Neuronal stem cell (in vitro differentiated cells): ENCODE results near the gene MSH2.

Source experiments
- DNase-seq: peaks from one replicate; pipeline ENCODE4 v3.0.0-alpha.2; 2013; ENCODE audit warnings: low spot score
- H2AFZ ChIP-seq: one replicate; pipeline ENCODE4 v1.6.1; 2013; ENCODE audit warnings: mild to moderate bottlenecking, low read length, inconsistent platforms
- H2AK5ac ChIP-seq: 2 replicates; pipeline ENCODE4 v1.6.1; 2013; ENCODE audit warnings: low read depth, mild to moderate bottlenecking, inconsistent platforms, low read length, moderate library complexity, mixed read lengths
- H2BK120ac ChIP-seq: 2 replicates; pipeline ENCODE4 v1.6.1; 2013; ENCODE audit warnings: low read depth, mild to moderate bottlenecking, inconsistent platforms, low read length, moderate library complexity, mixed read lengths
- H2BK12ac ChIP-seq: one replicate; pipeline ENCODE4 v1.6.1; 2013; ENCODE audit warnings: low read length, inconsistent platforms
- H2BK15ac ChIP-seq: 2 replicates; pipeline ENCODE4 v1.6.1; 2013; ENCODE audit warnings: mild to moderate bottlenecking, low read length, inconsistent platforms, mixed read lengths
- H2BK5ac ChIP-seq: one replicate; pipeline ENCODE4 v1.6.1; 2013; ENCODE audit warnings: inconsistent platforms, mild to moderate bottlenecking, low read length, moderate library complexity
- H3K14ac ChIP-seq: one replicate; pipeline ENCODE4 v1.6.1; 2013; ENCODE audit warnings: low read length, inconsistent platforms
- H3K18ac ChIP-seq: 2 replicates; pipeline ENCODE4 v1.6.1; 2013; ENCODE audit warnings: low read length, inconsistent platforms
- H3K23ac ChIP-seq: 2 replicates; pipeline ENCODE4 v1.6.1; 2013; ENCODE audit warnings: low read depth, mild to moderate bottlenecking, mixed read lengths, low read length, inconsistent platforms; ENCODE audit not compliant: poor library complexity
- H3K27ac ChIP-seq: replicated peaks from 3 replicates; pipeline ENCODE4 v1.5.1; 2013; ENCODE audit warnings: low read length, inconsistent platforms
- H3K27me3 ChIP-seq, 3 experiments: 2 replicates each; pipeline ENCODE4 v1.6.1; 2013; ENCODE audit warnings: low read length in 3 of 3, mild to moderate bottlenecking in 2 of 3, inconsistent platforms in 1 of 3, low read depth in 1 of 3, mixed read lengths in 1 of 3, moderate library complexity in 1 of 3; ENCODE audit not compliant: control insufficient read depth in 3 of 3, insufficient read depth in 3 of 3
- H3K36me3 ChIP-seq, 2 donors: replicated peaks in 1 of 2; 2 replicates each; pipeline ENCODE4 v1.6.1; 2013; ENCODE audit warnings: low read length in 2 of 2; ENCODE audit not compliant: control insufficient read depth in 2 of 2, insufficient read depth in 2 of 2
- H3K4ac ChIP-seq: 2 replicates; pipeline ENCODE4 v1.6.1; 2013; ENCODE audit warnings: inconsistent platforms, mild to moderate bottlenecking, low read length, moderate library complexity
- H3K4me1 ChIP-seq, 2 donors: 1 replicate in 1 of 2; 2 replicates in 1 of 2; pipeline ENCODE4 v1.6.1; 2013; ENCODE audit warnings: low read length in 2 of 2, low read depth in 1 of 2; ENCODE audit not compliant: control insufficient read depth in 2 of 2, insufficient read depth in 1 of 2
- H3K4me2 ChIP-seq: one replicate; pipeline ENCODE4 v1.6.1; 2013; ENCODE audit warnings: mild to moderate bottlenecking, low read length, inconsistent platforms; ENCODE audit not compliant: insufficient read depth, poor library complexity, severe bottlenecking
- H3K4me3 ChIP-seq, 2 donors: 2 replicates each; pipeline ENCODE4 v1.5.1; 2013; ENCODE audit warnings: low read length in 2 of 2, mild to moderate bottlenecking in 2 of 2, inconsistent platforms in 1 of 2, moderate library complexity in 1 of 2
- H3K79me1 ChIP-seq: one replicate; pipeline ENCODE4 v1.6.1; 2013; ENCODE audit warnings: low read depth, mild to moderate bottlenecking, inconsistent platforms, low read length, moderate library complexity
- H3K9ac ChIP-seq: one replicate; pipeline ENCODE4 v1.6.1; 2013; ENCODE audit warnings: mild to moderate bottlenecking, low read depth, low read length, inconsistent platforms; ENCODE audit not compliant: poor library complexity
- H3K9me3 ChIP-seq, 2 donors: replicated peaks in 1 of 2; 2 replicates each; pipeline versions ENCODE3 to v1.6.1; 2013; ENCODE audit warnings: low read length in 2 of 2, mild to moderate bottlenecking in 2 of 2, inconsistent platforms in 1 of 2, low read depth in 1 of 2, mixed read lengths in 1 of 2, moderate library complexity in 1 of 2; ENCODE audit not compliant: control insufficient read depth in 2 of 2, insufficient read depth in 1 of 2
- H4K8ac ChIP-seq: one replicate; pipeline ENCODE4 v1.6.1; 2013; ENCODE audit warnings: low read depth, mild to moderate bottlenecking, inconsistent platforms, low read length, moderate library complexity
- H4K91ac ChIP-seq: one replicate; pipeline ENCODE4 v1.6.1; 2013; ENCODE audit warnings: low read length, low read depth, mild to moderate bottlenecking, inconsistent platforms; ENCODE audit not compliant: poor library complexity
- WGBS, 2 donors: extraction: QIAGEN DNeasy Blood & Tissue Kit; methylation state at CpG; one replicate each; pipeline ENCODE4 v1.1.7; 2013; ENCODE audit warnings: missing lambda C conversion rate in 2 of 2, mixed read lengths in 1 of 2; ENCODE audit not compliant: insufficient read length in 2 of 2, insufficient replicate concordance in 1 of 2; ENCODE audit errors: extremely low coverage in 2 of 2; 5-methylcytosine and 5-hydroxymethylcytosine counted together

The MSH2 gene

DNA sequence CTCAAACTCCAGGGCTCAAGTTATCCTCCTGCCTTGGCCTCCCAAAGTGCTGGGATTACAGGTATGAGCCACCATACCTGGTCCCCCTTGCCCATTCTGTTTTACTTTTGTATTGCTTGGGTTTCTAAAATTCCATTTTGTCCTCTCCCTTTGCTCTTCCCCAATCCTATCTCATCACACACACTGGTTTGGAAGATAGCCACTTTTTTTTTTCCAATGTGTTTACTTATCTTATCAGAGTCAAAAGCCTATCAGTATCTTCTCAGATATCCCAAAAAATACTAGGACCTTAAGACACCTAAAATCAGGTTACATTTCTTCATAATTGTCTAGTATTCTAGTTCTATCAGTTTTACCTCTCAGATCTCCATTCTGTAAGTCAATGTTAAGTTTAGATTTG lies 56.1 kb downstream of the MSH2 start:
- H3K27me3 ChIP-seq, result no peaks in the 10 kb centered on the region
- H2BK12ac ChIP-seq, result no peak overlapping the region

DNA sequence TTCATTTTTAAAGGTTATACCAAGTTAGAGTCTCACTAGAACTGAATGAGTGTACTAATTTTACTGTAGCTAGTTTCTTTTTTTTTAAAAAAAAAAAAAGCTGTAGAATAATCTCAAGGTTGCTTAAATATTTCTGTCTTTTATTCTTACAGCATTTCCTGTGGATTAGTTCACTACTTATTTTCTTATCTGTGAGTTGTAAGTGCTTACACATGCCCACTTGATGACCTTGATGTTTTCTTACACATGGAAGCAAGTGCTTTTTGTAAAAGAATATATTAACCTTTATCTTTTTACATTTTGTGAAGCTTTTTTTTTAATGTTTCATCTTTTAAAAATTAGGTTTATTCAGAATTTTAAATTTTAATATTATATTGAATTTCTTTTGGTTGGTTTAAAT lies 57.8 kb downstream of the MSH2 start:
- peaks cover 14 to 85% of the 10 kb centered on the region in 2 donors for H3K36me3 ChIP-seq
- H2BK12ac ChIP-seq, result no peak overlapping the region
- H3K27me3 ChIP-seq, result no peaks in the 10 kb centered on the region
- no peak overlapping the region for H3K27ac ChIP-seq
- H3K14ac ChIP-seq, result no peak overlapping the region
- no peak for DNase-seq
- H3K4me3 ChIP-seq, result no peak overlapping the region
- no peak overlapping the region for H3K4ac ChIP-seq
- no peak overlapping the region for H3K23ac ChIP-seq
- H2AK5ac ChIP-seq, result no peak overlapping the region
- H4K91ac ChIP-seq, result no peak overlapping the region
- H2BK15ac ChIP-seq, result no peak overlapping the region
- peaks cover 0 to 3% of the 10 kb centered on the region in 2 donors for H3K9me3 ChIP-seq
- no peaks in the 10 kb centered on the region for H3K4me1 ChIP-seq
- no peak overlapping the region for H4K8ac ChIP-seq
- H3K79me1 ChIP-seq, result no peaks in the 10 kb centered on the region
- H3K18ac ChIP-seq, result no peak overlapping the region
- H3K4me2 ChIP-seq, result no peak overlapping the region
- H3K9ac ChIP-seq, result no peak overlapping the region
- no peak overlapping the region for H2BK5ac ChIP-seq
- no peak overlapping the region for H2BK120ac ChIP-seq
- H2AFZ ChIP-seq, result no peak overlapping the region

More for the DNA sequence above, 56.1 kb downstream of the MSH2 start:
- Histone ChIP-seq H3K9me3 (peaks cover 0 to 3% of the 10 kb centered on the region in 2 donors), H3K79me1 (no peaks in the 10 kb centered on the region), H3K4me3 (no peak overlapping the region), H2BK120ac (no peak overlapping the region), H2AK5ac (no peak overlapping the region), H3K14ac (no peak overlapping the region), H3K27ac (no peak overlapping the region), H3K4me2 (no peak overlapping the region), H3K4ac (no peak overlapping the region), H3K18ac (no peak overlapping the region), H3K23ac (no peak overlapping the region), H3K4me1 (no peaks in the 10 kb centered on the region), H4K91ac (no peak overlapping the region), H2BK5ac (no peak overlapping the region), H4K8ac (no peak overlapping the region), H3K9ac (no peak overlapping the region), H3K36me3 (peaks cover 11 to 84% of the 10 kb centered on the region in 2 donors), H2BK15ac (no peak overlapping the region), H2AFZ (no peak overlapping the region)
- no peak for DNase-seq

DNA sequence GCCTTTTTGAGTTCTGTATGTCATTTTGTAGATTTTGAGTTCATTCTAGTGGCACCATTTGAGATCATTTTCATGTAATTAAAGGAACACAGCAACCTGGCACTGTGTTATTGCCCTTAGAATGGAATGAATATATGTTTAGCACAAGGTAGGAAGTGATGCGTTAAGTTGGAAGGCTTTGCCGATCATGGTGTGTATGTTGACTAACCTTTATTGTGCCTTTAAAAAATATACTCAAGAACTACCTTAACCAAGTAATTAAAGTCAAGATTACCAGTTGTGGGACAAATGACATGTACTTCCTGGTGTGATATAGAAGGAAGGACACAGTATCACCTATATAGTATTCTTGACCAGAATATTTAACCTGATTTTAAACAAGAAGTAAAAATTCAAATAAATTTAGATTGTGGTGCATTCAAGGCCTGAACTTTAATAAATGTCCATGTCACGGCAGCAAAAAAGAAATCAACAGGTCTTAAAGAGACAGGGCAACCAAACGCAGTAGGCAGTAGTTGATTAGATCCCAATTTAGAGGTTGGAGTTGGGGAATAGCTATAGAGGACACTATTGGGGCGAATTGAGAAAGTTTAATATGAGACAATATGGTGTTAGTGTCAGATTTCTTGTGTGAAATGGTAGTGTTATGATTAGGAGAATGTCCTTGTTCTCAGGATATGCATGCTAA lies 68.6 kb downstream of the MSH2 start:
- Histone ChIP-seq H2AK5ac (no peak overlapping the region), H3K27ac (no peak overlapping the region), H2BK5ac (no peak overlapping the region), H3K27me3 (no peaks in the 10 kb centered on the region), H3K9me3 (no peaks in the 10 kb centered on the region), H2AFZ (no peak overlapping the region), H4K91ac (no peak overlapping the region), H3K36me3 (peaks cover 6 to 94% of the 10 kb centered on the region in 2 donors), H3K4ac (no peak overlapping the region), H3K79me1 (peaks cover 1% of the 10 kb centered on the region), H3K4me2 (no peak overlapping the region), H4K8ac (no peak overlapping the region), H2BK120ac (no peak overlapping the region), H3K23ac (no peak overlapping the region), H3K9ac (no peak overlapping the region), H3K4me3 (no peak overlapping the region), H2BK12ac (no peak overlapping the region), H3K18ac (no peak overlapping the region), H3K4me1 (no peaks in the 10 kb centered on the region), H2BK15ac (no peak overlapping the region), H3K14ac (no peak overlapping the region)
- DNase-seq, result no peak
- WGBS, 2 donors, result 100% methylated on average over 1 of the region's 5 CpGs; no CpG with 5 or more reads in 1 of the 2 donors

DNA sequence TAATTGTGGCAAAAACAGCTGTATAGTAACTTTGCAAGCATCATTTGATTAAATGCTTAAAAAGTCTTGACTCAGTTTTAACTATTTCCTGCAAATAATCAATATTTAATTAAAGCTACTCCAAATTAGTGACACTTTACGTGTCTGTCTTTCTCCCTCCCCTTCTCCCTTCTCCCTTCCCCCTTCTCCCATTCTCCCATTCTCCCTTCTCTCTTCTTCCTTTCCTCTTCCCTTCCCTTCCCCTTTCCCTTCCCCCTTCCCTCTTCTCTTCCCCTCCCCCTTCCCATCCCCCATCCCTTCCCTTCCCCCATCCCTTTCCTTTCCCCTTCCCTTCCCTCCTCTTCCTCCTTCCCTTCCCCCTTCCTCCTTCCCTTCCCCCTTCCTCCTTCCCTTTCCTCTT lies 76.9 kb downstream of the MSH2 start:
- Histone ChIP-seq H3K4me2 (no peak overlapping the region), H2AFZ (no peak overlapping the region), H3K14ac (no peak overlapping the region), H3K18ac (no peak overlapping the region), H3K36me3 (peaks cover 9 to 92% of the 10 kb centered on the region in 2 donors), H3K4ac (no peak overlapping the region), H2AK5ac (no peak overlapping the region), H4K91ac (no peak overlapping the region), H3K23ac (no peak overlapping the region), H2BK120ac (no peak overlapping the region), H3K79me1 (no peaks in the 10 kb centered on the region), H3K9me3 (no peaks in the 10 kb centered on the region), H3K4me1 (no peaks in the 10 kb centered on the region), H3K4me3 (no peak overlapping the region), H2BK5ac (no peak overlapping the region), H3K9ac (no peak overlapping the region), H3K27me3 (no peaks in the 10 kb centered on the region), H3K27ac (no peak overlapping the region), H2BK12ac (no peak overlapping the region), H4K8ac (no peak overlapping the region), H2BK15ac (no peak overlapping the region)
- no CpG with 5 or more reads among the region's 1 CpG for WGBS, 2 donors
- no peak for DNase-seq
